ENCODE data around the gene OR5AN1. TPM values are rescaled to one million over a fixed set of nuclear protein-coding genes. Genes with fewer than 3 reads are reported as not detected.

Gene OR5AN1
- total and polyA plus RNA-seq, 10 of the 15 experiments (the other 5 are each of a cell fraction or from before 2014, with no cell fraction given), result not detected

DNA sequence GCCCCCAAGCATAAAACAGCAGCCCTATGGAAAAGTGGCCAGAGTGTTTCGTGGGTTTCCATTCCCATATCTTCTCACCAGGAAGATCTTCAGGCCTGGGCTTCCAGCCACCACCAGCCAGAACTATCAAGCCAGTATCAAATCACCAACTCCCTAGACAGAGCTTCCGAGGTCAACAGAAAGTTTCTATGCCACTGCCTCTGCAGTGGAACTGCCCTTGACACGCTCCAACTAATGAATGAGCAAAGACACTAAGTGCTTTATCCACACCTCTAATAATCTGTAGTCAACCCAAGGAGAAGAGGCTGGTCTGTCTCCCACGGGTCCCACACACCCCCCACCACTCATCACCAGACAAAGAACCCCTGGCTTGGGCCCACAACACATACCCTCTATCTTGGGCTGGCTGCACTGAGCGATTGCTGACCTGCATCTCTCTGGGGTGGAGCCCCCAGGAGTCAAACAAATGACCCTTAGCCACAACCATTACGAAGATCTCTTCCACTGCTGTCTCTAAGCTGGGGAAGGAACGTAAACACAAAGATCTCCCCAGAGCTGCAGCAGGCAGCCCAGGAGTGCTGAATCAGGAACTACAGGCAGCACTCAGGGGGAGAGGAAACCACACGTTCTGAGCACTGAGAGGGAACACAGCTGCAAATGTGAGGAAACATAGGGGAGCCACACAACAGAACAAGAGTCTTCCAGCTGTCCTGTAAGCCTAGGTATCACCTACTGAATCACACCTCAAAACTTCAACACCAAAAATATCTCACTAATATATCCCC, 9.7 kb downstream of the OR5AN1 start:
- no peak for TF ChIP-seq SRF (IDR thresholded peaks at IDR 0.05; ENCODE audit: low read depth in 2 of 2, low read length in 2 of 2)
- no peak for TF ChIP-seq KDM1A (IDR thresholded peaks at IDR 0.05; ENCODE audit: borderline replicate concordance)
- TF ChIP-seq SMC3 (IDR thresholded peaks at IDR 0.05; ENCODE audit: borderline replicate concordance, low read length), result no peak
- TF ChIP-seq, protein P1, sequence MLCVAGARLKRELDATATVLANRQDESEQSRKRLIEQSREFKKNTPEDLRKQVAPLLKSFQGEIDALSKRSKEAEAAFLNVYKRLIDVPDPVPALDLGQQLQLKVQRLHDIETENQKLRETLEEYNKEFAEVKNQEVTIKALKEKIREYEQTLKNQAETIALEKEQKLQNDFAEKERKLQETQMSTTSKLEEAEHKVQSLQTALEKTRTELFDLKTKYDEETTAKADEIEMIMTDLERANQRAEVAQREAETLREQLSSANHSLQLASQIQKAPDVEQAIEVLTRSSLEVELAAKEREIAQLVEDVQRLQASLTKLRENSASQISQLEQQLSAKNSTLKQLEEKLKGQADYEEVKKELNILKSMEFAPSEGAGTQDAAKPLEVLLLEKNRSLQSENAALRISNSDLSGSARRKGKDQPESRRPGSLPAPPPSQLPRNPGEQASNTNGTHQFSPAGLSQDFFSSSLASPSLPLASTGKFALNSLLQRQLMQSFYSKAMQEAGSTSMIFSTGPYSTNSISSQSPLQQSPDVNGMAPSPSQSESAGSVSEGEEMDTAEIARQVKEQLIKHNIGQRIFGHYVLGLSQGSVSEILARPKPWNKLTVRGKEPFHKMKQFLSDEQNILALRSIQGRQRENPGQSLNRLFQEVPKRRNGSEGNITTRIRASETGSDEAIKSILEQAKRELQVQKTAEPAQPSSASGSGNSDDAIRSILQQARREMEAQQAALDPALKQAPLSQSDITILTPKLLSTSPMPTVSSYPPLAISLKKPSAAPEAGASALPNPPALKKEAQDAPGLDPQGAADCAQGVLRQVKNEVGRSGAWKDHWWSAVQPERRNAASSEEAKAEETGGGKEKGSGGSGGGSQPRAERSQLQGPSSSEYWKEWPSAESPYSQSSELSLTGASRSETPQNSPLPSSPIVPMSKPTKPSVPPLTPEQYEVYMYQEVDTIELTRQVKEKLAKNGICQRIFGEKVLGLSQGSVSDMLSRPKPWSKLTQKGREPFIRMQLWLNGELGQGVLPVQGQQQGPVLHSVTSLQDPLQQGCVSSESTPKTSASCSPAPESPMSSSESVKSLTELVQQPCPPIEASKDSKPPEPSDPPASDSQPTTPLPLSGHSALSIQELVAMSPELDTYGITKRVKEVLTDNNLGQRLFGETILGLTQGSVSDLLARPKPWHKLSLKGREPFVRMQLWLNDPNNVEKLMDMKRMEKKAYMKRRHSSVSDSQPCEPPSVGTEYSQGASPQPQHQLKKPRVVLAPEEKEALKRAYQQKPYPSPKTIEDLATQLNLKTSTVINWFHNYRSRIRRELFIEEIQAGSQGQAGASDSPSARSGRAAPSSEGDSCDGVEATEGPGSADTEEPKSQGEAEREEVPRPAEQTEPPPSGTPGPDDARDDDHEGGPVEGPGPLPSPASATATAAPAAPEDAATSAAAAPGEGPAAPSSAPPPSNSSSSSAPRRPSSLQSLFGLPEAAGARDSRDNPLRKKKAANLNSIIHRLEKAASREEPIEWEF (IDR thresholded peaks at IDR 0.05; ENCODE audit: insufficient replicate concordance, low read depth, low read length), result no peak
- TF ChIP-seq, protein P2, sequence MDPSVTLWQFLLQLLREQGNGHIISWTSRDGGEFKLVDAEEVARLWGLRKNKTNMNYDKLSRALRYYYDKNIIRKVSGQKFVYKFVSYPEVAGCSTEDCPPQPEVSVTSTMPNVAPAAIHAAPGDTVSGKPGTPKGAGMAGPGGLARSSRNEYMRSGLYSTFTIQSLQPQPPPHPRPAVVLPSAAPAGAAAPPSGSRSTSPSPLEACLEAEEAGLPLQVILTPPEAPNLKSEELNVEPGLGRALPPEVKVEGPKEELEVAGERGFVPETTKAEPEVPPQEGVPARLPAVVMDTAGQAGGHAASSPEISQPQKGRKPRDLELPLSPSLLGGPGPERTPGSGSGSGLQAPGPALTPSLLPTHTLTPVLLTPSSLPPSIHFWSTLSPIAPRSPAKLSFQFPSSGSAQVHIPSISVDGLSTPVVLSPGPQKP (IDR thresholded peaks at IDR 0.05; ENCODE audit: low read depth, low read length), result no peak
- TF ChIP-seq SUZ12 (IDR thresholded peaks at IDR 0.05; ENCODE audit: unreplicated experiment), result no peak
- TF ChIP-seq, protein P3, sequence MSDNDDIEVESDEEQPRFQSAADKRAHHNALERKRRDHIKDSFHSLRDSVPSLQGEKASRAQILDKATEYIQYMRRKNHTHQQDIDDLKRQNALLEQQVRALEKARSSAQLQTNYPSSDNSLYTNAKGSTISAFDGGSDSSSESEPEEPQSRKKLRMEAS (IDR thresholded peaks at IDR 0.05; ENCODE audit: low read depth, low read length), result no peak
- no peak for TF ChIP-seq BMI1 (IDR thresholded peaks at IDR 0.05; ENCODE audit: borderline replicate concordance)
- TF ChIP-seq, protein P4, sequence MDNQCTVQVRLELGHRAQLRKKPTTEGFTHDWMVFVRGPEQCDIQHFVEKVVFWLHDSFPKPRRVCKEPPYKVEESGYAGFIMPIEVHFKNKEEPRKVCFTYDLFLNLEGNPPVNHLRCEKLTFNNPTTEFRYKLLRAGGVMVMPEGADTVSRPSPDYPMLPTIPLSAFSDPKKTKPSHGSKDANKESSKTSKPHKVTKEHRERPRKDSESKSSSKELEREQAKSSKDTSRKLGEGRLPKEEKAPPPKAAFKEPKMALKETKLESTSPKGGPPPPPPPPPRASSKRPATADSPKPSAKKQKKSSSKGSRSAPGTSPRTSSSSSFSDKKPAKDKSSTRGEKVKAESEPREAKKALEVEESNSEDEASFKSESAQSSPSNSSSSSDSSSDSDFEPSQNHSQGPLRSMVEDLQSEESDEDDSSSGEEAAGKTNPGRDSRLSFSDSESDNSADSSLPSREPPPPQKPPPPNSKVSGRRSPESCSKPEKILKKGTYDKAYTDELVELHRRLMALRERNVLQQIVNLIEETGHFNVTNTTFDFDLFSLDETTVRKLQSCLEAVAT (IDR thresholded peaks at IDR 0.05), result no peak
- H3K27me3 ChIP-seq (replicated peaks in 1 of 2; ENCODE audit: control insufficient read depth in 2 of 2, insufficient read depth in 2 of 2, low read length in 1 of 2), result peaks cover 0 to 3% of the 10 kb centered on the region in 2 experiments; a peak in 1 of 4 replicates
- no peaks in the 10 kb centered on the region for H4K20me1 ChIP-seq (ENCODE audit: control insufficient read depth, insufficient read depth)
- H3K27ac ChIP-seq (ENCODE audit: control insufficient read depth, insufficient read depth), result no peak overlapping the region
- in situ Hi-C loops (cut with MboI) (no loop called here), intact Hi-C loops (cut with micrococcal nuclease; ENCODE audit: unreplicated experiment) (no loop called here)
- no TSS peak for BruUV-seq (replicated peaks)
- 6% methylated on average over 8 of the region's 8 CpGs for WGBS (ENCODE audit: insufficient coverage, insufficient replicate concordance, low lambda C conversion rate, missing lambda C conversion rate)
- H3K4me1 ChIP-seq (ENCODE audit: control insufficient read depth, insufficient read depth, low read length), result no peaks in the 10 kb centered on the region
- RAD21 ChIA-PET (ENCODE audit: unreplicated experiment), result no interaction called here
- no peak for DNase-seq (ENCODE audit: low read depth, low spot score)
- POLR2A ChIA-PET, result no interaction called here
- no peak for ATAC-seq
- no peak overlapping the region for H3K4me3 ChIP-seq
- FAIRE-seq, result no peak
- CTCF ChIA-PET, result no interaction called here
- H3K79me2 ChIP-seq (ENCODE audit: control insufficient read depth, insufficient read depth, low read length), result no peaks in the 10 kb centered on the region
- no peak overlapping the region for H2AFZ ChIP-seq (ENCODE audit: control insufficient read depth, low read depth, low read length)
- SMC1A ChIA-PET (ENCODE audit: uncharacterized antibody, unreplicated experiment), result interaction anchor here (1.3 kb wide), 1 partner anchor 12 kb away, joined by 3 read pairs; no protein-coding TSS in a partner anchor
- no peak overlapping the region for H3K4me2 ChIP-seq (ENCODE audit: control insufficient read depth, insufficient read depth)
- no peak overlapping the region for H3K9ac ChIP-seq (ENCODE audit: control insufficient read depth, insufficient read depth, low read length)
- no peaks in the 10 kb centered on the region; the same call in 2 of the 3 replicates for H3K9me3 ChIP-seq (replicated peaks; ENCODE audit: control insufficient read depth, insufficient read depth, low read length)
- H3K36me3 ChIP-seq (ENCODE audit: control insufficient read depth in 2 of 2, insufficient read depth in 2 of 2, low read length in 1 of 2), result no peaks in the 10 kb centered on the region
